Kidney (tissue), 14 donors: ENCODE measurements around the gene CD14. TPM values are rescaled to one million over a fixed set of nuclear protein-coding genes. Genes with fewer than 3 reads are reported as not detected.
"Not testable (repeated sequence)": the region's sequence is repeated elsewhere in the genome, so short reads cannot be mapped to it uniquely, and the experiment has no call there.

Experiments used
- DNase-seq, 5 donors: peaks; one replicate each; pipeline ENCODE4 v3.0.0-alpha.2; 2013 to 2020
- FAIRE-seq: peaks from 2 replicates; lab custom pipeline; 2012; peaks lifted over from hg19 to GRCh38; lab: Jason Lieb, UNC
- H3K27ac ChIP-seq, 2 donors: one replicate each; pipeline ENCODE4 v1.7.0; 2013; ENCODE audit warnings: low read depth in 2 of 2, low read length in 2 of 2, inconsistent platforms in 1 of 2
- H3K27me3 ChIP-seq: one replicate; pipeline ENCODE4 v1.7.1; 2013; ENCODE audit warnings: low read length, inconsistent platforms; ENCODE audit not compliant: control insufficient read depth, insufficient read depth
- H3K36me3 ChIP-seq, 3 donors: one replicate each; pipeline versions ENCODE4 v1.7.0 to v1.7.1; 2013; ENCODE audit warnings: low read length in 3 of 3, control low read depth in 1 of 3, inconsistent platforms in 1 of 3; ENCODE audit not compliant: insufficient read depth in 3 of 3, control insufficient read depth in 2 of 3
- H3K4me1 ChIP-seq, 3 donors: one replicate each; pipeline versions ENCODE4 v1.7.0 to v1.7.1; 2013; ENCODE audit warnings: low read length in 3 of 3, inconsistent platforms in 1 of 3, low read depth in 1 of 3; ENCODE audit not compliant: control insufficient read depth in 2 of 3, insufficient read depth in 2 of 3
- H3K4me3 ChIP-seq, 3 donors: one replicate each; pipeline versions ENCODE4 v1.7.0 to v1.8.1; 2013; ENCODE audit warnings: low read length in 3 of 3, control low read depth in 1 of 3, inconsistent platforms in 1 of 3
- H3K9ac ChIP-seq, 3 donors: one replicate each; pipeline versions ENCODE4 v1.7.0 to v1.7.1; 2013; ENCODE audit warnings: low read length in 3 of 3, control low read depth in 1 of 3, inconsistent platforms in 1 of 3
- H3K9me3 ChIP-seq, 3 donors: one replicate each; pipeline versions ENCODE4 v1.7.0 to v1.7.1; 2013; ENCODE audit warnings: low read length in 3 of 3, control low read depth in 1 of 3, inconsistent platforms in 1 of 3; ENCODE audit not compliant: control insufficient read depth in 2 of 3, insufficient read depth in 1 of 3
- intact Hi-C: fragments of 100-400 bp; cut with DNase I; formaldehyde crosslinking; loops from one replicate; pipeline ENCODE4 v1.11.1; 2022
- polyA plus RNA-seq: library from polyadenylated mRNA; stranded (reverse); fragments of 350-450 nt; fragmentation: Illumina TruSeq; extraction: RNeasy Lipid Tissue Mini Kit (QIAGEN cat#74804); gene quantifications from one replicate; pipeline ENCODE4 v1.2.3, GENCODE V29; 2014; ENCODE audit warnings: low read depth, low replicate concordance; ENCODE audit not compliant: insufficient read depth
- total RNA-seq: library from RNA; stranded (reverse); fragmentation: NEBNext Ultra II Directional; extraction: Animal tissue kit (Norgen Biotek cat#: 25700); gene quantifications from one replicate; pipeline ENCODE4 v1.2.1, GENCODE V29; 2021
- TF ChIP-seq, protein P1 (sequence below): IDR thresholded peaks from 3 replicates; pipeline ENCODE4 v1.5.1; 2012; ENCODE audit warnings: mild to moderate bottlenecking, moderate library complexity, borderline replicate concordance; ENCODE audit not compliant: insufficient read depth; ENCODE audit errors: extremely low read depth
- donor health status: control.
- donor health status: control.
- donor health status: control.
- donor health status: control.
- donor health status: control.
- donor health status: DM: yes; HTN: yes; CAD: no.
- donor health status: Normal renal cell carcinoma (clear cell type).

The CD14 gene
- total and polyA plus RNA-seq, 2 donors from 2014 or later = 43.8 to 68.8 TPM

DNA sequence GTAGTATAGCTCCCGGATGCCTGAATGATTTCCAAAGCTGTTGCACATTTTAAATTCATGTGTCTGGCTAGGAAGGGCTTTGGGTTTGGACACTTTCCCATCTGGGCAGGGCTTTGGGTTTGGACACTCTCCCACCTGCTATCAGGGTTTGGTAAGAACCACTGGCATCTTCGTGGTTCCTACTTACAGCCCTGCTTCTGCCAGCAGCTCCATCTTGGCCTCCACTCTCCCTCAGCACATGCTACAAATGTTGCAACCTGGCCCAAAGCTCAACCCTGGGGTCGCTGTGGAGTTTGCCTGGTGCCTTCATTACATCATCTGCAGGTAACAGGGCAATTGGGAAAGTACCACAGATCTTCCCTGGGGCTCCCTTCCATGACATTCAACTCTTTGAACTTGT lies 9.7 kb upstream of the CD14 start:
- no peak for FAIRE-seq
- no peaks in the 10 kb centered on the region for H3K9me3 ChIP-seq
- H3K9ac ChIP-seq = no peak overlapping the region
- intact Hi-C loops = loop anchor here (10.0 kb wide), 1 partner anchor 98 kb away; the partner anchor contains the start of gene EIF4EBP3
- H3K4me1 ChIP-seq = peaks cover 5 to 15% (median 6%) of the 10 kb centered on the region in 3 donors
- no peaks in the 10 kb centered on the region for H3K27me3 ChIP-seq
- H3K4me3 ChIP-seq = no peak overlapping the region
- no peak overlapping the region for H3K27ac ChIP-seq
- TF ChIP-seq, protein P1, sequence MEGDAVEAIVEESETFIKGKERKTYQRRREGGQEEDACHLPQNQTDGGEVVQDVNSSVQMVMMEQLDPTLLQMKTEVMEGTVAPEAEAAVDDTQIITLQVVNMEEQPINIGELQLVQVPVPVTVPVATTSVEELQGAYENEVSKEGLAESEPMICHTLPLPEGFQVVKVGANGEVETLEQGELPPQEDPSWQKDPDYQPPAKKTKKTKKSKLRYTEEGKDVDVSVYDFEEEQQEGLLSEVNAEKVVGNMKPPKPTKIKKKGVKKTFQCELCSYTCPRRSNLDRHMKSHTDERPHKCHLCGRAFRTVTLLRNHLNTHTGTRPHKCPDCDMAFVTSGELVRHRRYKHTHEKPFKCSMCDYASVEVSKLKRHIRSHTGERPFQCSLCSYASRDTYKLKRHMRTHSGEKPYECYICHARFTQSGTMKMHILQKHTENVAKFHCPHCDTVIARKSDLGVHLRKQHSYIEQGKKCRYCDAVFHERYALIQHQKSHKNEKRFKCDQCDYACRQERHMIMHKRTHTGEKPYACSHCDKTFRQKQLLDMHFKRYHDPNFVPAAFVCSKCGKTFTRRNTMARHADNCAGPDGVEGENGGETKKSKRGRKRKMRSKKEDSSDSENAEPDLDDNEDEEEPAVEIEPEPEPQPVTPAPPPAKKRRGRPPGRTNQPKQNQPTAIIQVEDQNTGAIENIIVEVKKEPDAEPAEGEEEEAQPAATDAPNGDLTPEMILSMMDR = no peak
- DNase-seq = no peak
- peaks cover 0 to 15% (median 13%) of the 10 kb centered on the region in 3 donors for H3K36me3 ChIP-seq

DNA sequence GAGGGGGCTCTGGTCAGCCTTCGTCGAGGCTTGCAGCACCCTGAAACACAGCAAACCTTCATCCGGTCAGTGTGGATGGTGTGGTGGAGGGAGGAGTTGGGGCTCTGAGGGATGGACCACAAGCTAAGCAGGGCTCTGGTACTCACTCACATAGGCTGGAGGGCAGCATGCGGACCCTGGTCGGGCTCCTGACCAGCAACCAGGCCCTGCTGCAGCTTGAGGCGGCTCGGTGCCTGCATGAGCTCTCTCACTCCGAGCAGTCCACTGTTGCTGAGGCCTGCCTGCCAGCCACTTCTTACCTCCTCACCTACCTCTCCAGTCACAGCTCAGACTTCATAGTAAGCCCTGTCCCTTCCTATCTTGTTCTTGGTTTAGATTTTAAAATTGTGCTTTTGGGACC lies 8.7 kb upstream of the CD14 start:
- Histone ChIP-seq H3K4me1 (peaks cover 4 to 13% (median 5%) of the 10 kb centered on the region in 3 donors), H3K9ac (no peak overlapping the region), H3K36me3 (peaks cover 0 to 15% (median 13%) of the 10 kb centered on the region in 3 donors), H3K9me3 (no peaks in the 10 kb centered on the region), H3K27ac (no peak overlapping the region), H3K27me3 (no peaks in the 10 kb centered on the region), H3K4me3 (no peak overlapping the region)
- intact Hi-C loops = loop anchor here (10.0 kb wide), 1 partner anchor 97 kb away; the partner anchor contains the start of gene EIF4EBP3
- DNase-seq (no peak), FAIRE-seq (no peak)
- TF ChIP-seq, protein P1 = no peak

DNA sequence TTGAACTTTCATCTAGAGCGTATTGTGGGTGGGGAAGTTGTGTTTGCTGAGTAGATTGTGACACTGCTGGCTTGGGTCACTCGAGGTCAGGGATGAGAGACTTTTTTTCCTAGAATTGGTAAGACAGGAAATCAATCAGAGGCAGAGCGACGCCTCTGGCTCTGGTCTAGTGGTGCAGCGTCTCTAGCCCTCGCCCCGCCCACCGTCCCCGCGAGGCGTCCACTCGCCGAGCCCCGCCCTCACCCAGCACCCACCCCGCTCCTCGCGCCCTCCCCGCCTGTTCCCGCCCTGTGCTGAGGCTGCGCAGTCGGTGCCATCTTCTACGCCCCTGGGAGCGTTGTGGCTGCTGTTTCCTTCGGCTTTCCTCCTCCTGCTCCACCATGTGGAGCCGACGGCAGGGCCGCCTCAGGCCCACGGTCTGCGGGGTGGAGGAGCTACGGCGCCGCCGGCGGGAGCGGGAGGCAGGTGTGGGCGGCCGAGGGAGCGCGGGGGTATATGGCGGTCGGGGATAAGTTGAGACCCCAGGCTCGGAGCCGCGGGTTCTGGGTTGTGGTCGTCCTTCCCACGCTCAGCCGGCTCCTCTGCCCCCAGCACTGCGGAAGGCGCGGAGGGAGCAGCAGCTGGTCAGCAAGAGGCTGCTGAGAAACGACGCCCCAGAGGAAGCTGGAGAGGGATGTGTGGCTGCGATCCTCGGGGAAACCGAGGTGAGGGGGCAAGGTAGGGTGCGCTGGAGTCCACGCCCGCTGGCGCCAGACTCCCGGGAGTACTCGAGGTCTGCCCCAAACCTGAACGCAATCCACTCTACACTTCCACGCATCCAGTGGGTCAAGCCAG lies 6.4 kb upstream of the CD14 start, which contains the start of gene TMCO6:
Gene TMCO6, plus strand, starts transcription at position 304 of the 834 bp plus-strand sequence. Its CDS starts 77 bp downstream, at position 381.
- peak within 1 kb of the TSS; percentile 55 to 76 (median 59) for H3K9ac ChIP-seq
- H3K4me1 ChIP-seq = peaks cover 0 to 6% (median 3%) of the 10 kb centered on the region in 3 donors
- H3K27ac ChIP-seq = peak within 1 kb of the TSS; percentile 76 to 95
- TF ChIP-seq, protein P1 = peak; percentile 57
- FAIRE-seq (no peak), DNase-seq (peak; percentile 96 to 99 (median 96))
- H3K36me3 ChIP-seq = peaks cover 0 to 10% (median 8%) of the 10 kb centered on the region in 3 donors
- H3K9me3 ChIP-seq = no peaks in the 10 kb centered on the region
- no peaks in the 10 kb centered on the region for H3K27me3 ChIP-seq
- peak within 1 kb of the TSS; percentile 67 to 82 (median 79) for H3K4me3 ChIP-seq
- intact Hi-C loops = no loop called here

DNA sequence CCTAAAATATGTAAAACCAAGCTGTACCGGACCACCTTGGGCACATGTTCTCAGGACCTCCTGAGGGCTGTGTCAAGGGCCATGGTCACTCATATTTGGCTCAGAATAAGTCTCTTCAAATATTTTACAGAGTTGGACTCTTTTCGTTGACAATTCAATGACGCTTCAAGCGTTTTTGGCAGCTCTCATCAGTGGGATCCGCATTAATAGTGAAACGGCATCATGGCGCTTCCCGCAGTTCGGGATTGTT lies 5.8 kb upstream of the CD14 start:
- H3K27me3 ChIP-seq, FAIRE-seq, intact Hi-C loops, H3K36me3 ChIP-seq, DNase-seq, H3K4me1 ChIP-seq, H3K9me3 ChIP-seq: not testable (repeated sequence)
- Histone ChIP-seq H3K4me3 (peak overlapping the region; percentile 67 to 82 (median 79)), H3K27ac (peak overlapping the region; percentile 76 to 95), H3K9ac (peak overlapping the region; percentile 41 to 43 (median 42))
